Measurements from ENCODE around the gene RBM26. TPM values are rescaled to one million over a fixed set of nuclear protein-coding genes. Genes with fewer than 3 reads are reported as not detected.
"Not testable (repeated sequence)": the region's sequence is repeated elsewhere in the genome, so short reads cannot be mapped to it uniquely, and the experiment has no call there.

Gene RBM26
- polyA plus RNA-seq, 4 donors = 64.2 to 92.5 (median 77.9) TPM

DNA sequence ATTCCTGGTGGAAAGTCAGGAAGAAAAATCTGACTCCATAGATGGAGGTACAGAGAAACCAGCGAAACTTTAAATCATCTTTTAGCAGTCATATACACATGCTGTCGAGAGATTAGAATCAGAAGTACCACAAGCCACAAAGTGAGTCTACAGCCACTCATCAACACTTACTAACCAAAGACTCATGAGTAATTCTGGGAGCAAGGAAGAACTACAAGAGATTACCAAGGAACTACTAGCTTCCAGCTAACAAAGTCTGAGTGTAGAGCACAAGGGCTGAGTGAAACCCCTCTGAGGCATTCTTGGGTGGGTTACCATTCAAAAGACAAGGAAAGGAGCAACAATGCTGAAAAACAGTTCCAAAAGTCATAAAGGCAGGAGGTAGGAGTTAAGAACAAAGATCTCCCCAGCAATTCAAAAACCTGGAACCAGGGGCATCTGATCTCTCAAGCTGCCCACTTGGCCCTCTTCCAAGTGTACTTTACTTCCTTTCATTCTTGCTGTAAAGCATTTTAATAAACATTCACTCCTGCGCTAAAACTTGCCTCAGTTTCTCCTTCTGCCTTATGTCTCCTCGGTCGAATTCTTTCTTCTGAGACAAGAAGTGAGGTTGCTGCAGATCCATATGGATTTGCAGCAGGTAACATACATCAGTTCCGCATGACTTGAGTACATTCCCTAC, 13.0 kb downstream of the RBM26 start:
- DNase-seq (ENCODE audit: low read depth in 4 of 4, low spot score in 2 of 4) = no peak

DNA sequence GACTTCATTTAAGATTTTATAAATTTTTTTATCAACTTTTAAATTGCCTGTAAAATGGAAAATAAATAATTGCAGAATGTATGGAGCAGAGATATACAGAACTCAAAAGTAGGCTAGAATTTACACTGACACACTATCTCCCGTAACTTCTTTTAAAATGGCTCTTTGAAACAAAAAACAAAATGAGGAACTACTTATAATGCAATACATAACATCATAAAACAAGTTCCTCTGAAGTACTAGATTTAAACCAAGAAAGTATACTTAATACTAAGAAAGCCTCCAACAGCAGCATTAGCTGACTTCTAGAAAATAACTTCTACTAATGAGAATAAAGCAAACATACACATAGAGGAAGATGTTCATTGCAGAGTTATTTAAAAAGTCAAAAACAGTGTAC, 17.0 kb downstream of the RBM26 start:
- DNase-seq (ENCODE audit: low read depth in 4 of 4, low spot score in 2 of 4) = no peak

DNA sequence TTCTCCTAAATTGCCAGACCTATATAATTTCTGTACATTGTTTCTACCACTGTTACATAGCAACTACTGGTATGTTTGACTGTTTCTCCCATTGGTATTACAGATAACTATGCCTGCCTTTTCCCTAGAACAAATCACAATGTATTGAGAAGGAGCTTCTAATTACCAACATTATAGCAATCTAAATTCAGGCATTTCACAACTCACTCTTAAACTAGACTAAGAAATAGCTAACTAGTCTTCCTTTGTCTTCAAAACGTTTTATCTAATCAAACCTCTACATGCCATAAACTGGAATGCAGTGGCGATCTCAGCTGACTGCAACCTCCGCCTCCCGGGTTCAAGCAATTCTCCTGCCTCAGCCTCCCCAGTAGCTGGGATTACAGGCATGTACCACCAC, 18.2 kb downstream of the RBM26 start:
- no peak for DNase-seq (ENCODE audit: low read depth in 4 of 4, low spot score in 2 of 4)

DNA sequence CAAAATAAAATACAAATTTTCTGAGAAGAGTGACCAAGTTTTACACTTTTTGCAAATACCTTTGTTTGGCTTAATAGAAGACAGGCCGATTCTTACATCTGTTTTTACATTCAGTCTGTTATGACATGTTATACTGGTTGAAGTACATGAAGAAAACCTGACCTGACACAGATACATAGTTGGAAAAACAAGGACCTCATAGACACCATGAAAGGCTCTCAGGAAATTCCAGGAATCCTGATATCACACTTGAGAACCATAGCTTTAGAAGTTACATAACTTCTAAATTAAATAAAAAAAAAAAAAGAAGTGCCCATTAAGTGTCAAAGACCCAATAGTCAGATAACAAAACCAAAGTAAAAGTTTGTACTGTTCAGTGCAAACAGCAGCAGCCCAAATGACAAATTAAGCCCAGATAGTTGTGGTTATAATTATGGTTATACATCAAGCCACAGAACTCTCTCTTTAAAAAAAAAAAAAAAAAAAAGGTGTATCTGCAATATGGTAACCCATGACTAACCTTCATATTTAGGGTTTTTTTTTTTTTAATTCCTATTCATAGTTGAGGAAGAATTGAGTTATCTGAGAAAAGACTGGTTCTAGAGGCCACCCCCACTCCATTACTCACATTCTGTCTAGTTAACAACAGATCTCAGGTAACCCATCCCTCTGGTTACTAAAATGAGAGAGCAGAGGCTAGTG, 19.8 kb downstream of the RBM26 start:
- DNase-seq (ENCODE audit: low read depth in 4 of 4, low spot score in 2 of 4) = no peak

DNA sequence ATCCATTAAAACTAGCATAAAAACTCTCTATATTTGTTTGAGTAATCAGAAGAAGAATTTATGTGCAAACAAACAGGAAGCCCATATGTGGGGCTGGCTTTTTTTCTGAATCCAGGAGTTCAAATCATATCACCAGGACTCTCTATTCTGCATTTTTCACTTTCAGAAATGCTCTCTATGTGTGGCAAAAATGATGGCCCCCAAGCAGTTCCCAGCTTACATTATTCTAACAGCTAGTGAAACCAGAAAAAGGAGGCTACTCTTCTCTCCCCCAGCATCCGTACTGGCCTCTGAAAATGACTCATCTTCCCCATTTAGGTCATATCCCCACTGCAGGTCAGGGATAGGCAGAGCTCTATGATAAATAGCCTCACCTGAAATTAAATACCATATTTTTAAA, 20.4 kb downstream of the RBM26 start:
- DNase-seq (ENCODE audit: low read depth in 4 of 4, low spot score in 2 of 4) = no peak

DNA sequence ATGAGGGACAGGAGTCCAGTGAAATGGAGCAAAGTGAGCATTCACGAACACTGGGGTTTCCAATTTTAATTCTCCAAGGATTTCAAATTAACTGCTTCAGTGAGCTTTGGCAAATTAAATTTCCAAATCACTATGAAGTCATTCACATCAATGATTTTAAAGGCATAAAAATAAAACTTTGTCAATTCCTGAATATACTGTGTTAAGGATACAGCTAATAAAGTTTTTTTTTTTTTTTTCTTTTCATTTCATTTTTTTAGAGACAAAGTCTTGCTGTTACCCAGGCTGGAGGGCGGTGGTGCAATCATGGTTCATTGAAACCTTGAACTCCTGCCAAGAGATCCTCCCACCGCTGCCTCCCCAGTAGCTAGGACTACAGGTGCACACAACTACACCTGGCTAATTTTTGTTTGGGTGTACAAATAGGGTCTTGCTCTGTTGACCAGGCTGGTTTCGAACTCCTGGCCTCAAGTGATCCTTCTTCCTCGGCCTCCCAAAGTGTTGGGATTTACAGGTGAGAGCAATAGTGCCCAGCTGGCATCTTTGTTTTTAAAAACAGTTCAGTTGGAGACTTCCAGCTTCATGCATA, 21.9 kb downstream of the RBM26 start:
- no peak for DNase-seq (ENCODE audit: low read depth in 4 of 4, low spot score in 2 of 4)

DNA sequence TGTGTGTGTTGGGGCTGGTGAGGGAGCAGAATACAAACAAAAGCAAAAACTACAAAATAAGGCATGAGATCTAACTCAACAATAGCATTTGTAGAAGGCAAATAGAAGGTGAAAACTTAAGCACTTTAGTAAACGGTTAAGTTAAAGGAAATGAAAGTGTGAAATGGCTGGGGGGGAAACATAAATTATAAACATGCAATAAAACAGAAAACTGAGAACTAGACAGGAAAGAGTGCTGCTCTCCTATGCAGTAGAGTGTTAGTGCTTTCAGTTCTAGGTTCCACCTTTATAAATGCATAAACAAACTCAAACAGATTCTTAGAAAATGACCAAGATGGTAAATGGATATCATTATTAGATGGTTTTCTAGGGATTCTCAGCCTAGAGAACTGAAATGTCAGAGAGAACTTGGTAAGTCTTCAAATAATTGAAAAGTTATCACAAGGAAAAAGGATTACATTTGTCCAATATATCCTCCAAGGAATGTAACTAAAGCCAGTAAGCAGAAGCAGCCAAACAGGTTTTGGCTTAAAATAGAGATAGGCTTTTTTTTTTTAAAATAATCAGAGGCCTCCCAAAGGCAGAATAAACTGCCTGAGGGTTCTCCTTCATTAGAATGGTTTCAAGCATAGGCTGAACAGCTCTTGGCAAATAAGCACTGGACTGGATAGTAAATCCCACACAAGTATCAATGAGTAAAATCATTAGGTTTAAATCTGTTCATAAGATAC, 23.3 kb downstream of the RBM26 start:
- DNase-seq (ENCODE audit: low read depth in 4 of 4, low spot score in 2 of 4) = no peak

DNA sequence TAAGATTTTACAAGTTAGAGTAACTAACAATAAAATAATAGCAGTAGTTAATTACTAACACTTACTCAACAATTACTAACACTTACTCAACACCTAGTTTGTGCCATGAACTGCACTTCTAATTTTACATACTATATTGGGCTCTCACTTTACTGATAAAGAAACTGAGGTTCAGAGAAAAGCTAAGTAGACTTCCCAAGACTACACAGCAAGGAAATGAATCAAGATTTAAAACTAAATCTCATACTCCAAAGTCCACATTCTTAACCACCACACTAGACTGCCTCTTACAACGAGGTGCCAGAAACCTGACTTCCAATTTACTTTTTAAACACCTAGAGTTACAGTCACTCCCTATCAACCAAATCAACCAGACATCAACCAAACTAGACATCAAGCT, 25.1 kb downstream of the RBM26 start:
- no peak for DNase-seq (ENCODE audit: low read depth in 4 of 4, low spot score in 2 of 4)

DNA sequence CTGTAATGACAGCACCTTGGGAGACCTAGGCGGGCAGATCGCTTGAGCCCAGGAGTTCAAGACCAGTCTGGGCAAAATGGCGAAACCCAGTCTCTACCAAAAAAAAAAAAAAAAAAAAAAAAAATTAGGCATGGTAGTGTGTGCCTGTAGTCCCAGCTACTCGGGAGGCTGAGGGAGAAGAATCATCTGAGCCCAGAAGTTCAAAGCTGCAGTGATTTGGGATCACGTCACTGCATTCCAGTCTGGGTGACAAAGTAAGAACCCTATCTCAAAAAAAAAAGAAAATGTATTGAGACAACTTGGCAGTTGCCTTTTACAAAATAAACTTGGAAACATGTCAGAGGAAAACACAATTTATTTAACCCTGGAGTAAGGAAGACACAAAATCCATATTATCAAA, 26.8 kb downstream of the RBM26 start:
- no peak for DNase-seq (ENCODE audit: low read depth in 4 of 4, low spot score in 2 of 4)

DNA sequence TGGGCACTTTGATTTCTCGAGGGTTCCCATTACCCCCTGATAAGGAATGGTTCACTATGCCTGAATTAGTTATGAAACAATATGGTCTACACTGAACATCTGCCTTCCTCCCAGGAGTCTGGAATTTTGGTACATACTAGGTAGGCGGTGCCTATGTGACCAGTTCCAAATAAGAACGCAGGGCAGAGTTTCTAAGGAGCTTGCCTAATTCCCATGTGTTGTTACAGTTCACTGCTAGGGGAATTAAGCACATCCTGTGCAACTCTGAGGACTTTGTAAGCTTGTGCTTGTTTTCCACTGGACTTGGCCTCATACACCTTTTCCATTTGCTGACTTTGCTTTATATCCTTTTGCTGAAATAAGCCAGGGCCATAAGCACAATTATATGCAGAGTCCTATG, 29.2 kb downstream of the RBM26 start:
- no peak for DNase-seq (ENCODE audit: low read depth in 4 of 4, low spot score in 2 of 4)

DNA sequence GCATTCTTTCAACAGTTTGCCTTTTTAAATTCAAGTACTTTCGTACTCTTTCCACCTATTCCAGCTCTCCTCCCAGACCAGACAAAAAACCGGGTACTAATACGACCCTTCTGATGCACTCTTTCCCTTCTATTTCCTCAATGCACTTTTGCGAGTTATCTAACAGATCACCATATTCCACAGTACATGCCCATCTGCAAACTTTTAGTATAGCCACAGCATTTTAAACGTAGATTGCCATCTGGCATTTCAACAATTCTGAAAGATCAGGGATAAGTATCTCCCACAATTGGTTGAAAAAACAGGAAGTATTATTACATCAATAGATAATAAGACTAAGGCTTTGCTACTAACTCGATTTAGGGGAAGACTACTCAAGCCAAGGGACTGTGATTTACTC, 31.5 kb downstream of the RBM26 start:
- DNase-seq (ENCODE audit: low read depth in 4 of 4, low spot score in 2 of 4) = no peak

DNA sequence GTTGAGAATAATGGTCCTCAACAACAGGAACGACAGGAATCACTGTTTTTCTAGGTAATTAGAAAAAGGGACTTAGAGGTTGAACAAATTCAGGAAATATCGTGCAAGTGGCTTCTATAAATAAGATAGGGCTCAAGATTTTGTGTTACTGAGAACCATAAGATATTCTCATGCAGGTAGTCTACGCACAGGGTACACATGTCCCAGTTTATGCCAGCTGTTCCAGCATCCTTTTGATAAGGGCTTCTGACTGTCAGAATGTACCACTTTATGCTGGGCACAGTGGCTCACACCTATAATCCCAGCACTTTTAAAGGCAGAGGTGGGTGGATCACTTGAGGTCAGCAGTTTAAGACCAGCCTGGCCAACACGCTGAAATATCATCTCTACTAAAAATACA, 32.1 kb downstream of the RBM26 start:
- DNase-seq (ENCODE audit: low read depth in 4 of 4, low spot score in 2 of 4) = no peak

DNA sequence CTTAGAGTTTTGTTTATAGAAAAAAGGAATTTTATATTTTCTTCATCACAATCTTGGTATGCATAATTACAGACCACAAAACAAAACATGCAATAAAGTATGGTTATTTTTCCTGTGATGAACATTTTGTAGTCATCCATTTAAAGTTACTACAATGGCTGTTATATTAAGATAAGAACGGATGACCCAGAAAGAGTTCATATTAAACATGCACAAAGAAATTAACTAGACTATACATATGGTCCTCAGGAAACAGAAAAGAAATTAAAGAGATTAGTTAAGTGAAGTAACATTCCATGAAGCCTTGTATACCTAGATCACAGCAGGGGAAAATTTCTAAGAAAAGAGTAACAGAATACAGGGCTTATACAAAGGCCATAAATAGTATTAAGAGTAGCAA, 36.8 kb downstream of the RBM26 start:
- DNase-seq (ENCODE audit: low read depth in 4 of 4, low spot score in 2 of 4) = no peak

DNA sequence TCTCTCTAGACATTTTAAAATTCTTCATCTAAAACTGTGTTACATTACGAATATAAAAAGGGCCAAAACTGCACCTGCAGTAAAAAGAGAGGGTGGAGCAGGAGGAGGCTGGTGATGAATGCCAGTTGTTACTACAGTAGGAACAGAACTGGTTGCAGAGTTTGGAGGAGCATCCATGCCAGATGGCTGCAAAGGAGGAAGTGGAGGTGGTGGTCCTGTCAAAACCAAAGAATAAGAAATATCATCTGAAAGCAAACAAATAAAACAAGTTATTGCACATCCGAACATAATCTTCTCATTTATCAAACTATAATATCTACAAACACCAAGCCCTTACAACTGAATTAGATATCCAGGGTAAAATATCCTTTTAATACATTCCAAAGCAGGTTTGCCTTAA, 40.1 kb downstream of the RBM26 start:
- DNase-seq (ENCODE audit: low read depth in 4 of 4, low spot score in 2 of 4) = no peak

DNA sequence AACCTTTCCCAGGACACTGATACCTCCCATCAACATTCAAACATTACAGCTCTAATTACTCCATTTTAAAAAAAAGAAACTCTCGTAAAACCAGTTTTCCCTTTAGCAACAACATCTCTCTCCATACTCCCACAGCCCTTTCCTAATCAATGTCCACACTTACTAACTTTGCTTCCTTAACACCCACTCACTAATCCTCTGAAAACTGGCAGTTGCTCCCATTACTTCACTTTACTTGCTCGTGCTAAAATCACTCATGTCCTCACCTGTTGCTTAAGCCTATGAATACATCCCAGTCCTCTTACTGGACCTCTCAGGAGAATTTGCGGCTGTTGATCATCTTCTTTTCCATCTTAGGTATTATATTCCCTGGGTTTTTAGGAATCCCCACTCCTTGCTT, 44.8 kb downstream of the RBM26 start:
- DNase-seq (ENCODE audit: low read depth in 4 of 4, low spot score in 2 of 4) = no peak

DNA sequence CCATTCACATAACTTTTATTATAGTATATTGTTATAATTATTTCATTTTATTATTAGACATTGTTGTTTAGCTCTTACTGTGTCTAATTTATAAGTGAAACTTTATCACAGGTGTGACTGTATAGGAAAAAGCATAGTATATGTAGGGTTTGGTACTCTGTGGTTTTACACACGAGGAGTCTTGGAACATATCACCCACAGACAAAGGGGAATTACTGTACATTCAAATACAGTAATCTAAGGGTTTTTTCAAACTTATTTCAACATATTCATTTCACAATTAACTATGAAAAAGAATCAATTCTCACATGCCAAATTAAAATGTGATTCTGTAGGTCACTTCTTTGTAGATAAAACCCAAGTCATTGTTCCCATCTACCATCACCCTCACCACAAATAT, 46.0 kb downstream of the RBM26 start:
- DNase-seq (ENCODE audit: low read depth in 4 of 4, low spot score in 2 of 4) = no peak

DNA sequence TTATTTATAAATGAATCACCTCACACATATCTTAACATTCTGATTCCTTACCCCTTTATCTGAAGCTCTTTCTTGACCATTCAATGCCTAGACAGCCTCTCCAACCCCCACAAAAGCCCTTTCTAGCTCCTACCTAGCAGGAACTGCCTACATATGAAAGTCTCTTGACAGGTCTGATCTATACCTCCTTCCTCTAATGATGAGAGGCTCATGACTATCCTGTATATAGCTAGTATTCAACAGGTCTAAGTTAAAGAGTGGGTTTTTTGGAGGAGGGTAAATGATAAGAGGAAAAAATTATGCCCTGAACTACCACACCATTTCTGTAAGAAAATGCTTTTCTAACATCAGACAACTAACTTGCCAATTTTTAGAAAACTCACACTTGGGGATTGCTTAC, 47.0 kb downstream of the RBM26 start:
- no peak for DNase-seq (ENCODE audit: low read depth in 4 of 4, low spot score in 2 of 4)

DNA sequence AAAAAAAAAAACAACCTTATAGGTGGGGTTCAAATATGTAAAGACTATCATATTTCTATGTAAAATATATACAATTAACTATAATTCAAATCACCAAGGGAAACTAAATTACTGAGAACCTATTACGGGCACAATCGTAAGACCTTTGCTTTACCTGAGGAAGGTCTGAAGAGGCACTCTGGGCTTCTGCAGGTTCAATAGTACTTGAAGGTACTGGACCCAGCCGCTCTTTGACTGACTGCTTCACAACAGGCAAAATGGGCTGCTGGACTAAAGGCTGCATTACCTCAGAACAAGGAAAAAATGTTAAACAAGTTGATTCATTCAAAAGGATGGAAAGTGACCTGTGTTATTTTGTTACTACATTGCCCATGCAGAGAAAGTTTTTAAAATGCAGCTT, 51.8 kb downstream of the RBM26 start:
- no peak for DNase-seq (ENCODE audit: low read depth in 4 of 4, low spot score in 2 of 4)

DNA sequence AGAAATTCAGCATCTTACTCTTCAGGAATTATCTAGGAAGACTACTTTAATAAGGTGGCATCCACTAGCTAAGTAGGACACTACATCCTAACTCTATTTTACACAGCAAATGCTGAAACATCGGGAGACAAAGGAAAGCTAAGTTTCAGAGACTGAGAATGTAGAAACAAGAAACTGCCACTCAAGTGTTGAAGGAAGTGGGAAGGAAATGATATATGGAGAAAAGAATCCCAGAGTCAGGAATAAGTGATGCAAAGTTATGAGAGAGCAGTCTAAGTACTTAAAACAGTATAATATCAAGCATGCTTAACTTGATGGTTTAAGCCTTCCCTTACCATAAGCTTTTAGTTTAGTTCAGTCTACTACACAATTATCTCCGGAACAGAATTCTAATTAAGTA, 52.4 kb downstream of the RBM26 start:
- DNase-seq (ENCODE audit: low read depth in 4 of 4, low spot score in 2 of 4) = no peak

DNA sequence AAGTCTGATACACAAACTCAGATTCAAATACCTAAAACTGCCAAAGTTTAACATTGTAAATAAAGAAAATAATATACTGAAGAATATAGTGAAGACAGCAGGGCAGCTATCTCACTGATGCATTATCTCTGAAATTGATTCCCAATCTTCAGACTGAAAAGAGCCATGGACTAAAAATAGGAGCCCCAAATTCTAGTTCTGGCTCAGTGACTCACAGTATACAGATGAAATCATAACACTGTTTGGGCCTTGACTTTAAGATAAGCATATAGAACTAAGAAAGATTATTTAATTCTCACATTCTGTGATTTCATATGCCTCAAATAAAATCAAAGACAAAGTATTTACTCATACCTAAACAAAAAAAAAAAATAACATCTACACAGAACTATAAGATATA, 53.9 kb downstream of the RBM26 start:
- no peak for DNase-seq (ENCODE audit: low read depth in 4 of 4, low spot score in 2 of 4)

DNA sequence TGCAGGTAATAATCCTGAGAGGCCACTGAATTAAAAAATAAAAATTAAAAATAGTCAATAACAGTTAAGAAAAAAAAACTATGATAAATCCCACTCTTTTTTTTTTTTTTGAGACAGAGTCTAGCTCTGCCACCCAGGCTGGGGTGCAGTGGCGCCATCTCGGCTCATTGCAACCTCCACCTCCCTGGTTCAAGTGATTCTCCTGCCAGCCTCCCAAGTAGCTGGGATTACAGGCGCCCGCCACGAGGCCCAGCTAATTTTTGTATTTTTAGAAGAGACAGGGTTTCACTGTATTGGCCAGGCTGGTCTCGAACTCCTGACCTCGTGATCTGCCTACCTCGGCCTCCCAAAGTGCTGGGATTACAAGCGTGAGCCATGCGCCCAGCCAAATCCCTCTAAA, 56.4 kb downstream of the RBM26 start:
- not testable (repeated sequence) for DNase-seq (ENCODE audit: low read depth in 4 of 4, low spot score in 2 of 4)

DNA sequence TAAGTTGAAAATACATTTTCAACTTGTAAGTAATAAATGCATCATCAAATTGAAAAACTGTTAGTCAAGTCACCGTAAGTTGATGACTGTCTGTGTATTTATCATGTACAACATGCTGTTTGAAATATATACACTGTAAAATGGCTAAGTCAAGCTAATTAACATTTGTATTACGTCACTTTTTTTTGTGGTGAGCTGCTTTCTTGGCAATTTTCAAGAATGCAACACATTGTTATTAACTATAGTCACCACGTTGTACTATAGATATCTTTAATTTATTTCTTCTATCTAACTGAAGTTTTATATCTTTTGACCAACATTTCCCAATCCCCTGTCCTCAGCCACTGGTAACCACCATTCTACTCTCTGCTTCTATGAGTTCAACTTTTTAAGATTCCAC, 57.0 kb downstream of the RBM26 start:
- DNase-seq (ENCODE audit: low read depth in 4 of 4, low spot score in 2 of 4) = no peak
